Tibial nerve (tissue), 3 donors: Measurements from ENCODE around the gene TRABD2A.

Experiments
- CTCF ChIP-seq, 5 experiments: fragments of 200-600 bp in 3 of 5; fragments of 450-650 bp in 2 of 5; sonication (generic) in 3 of 5; IDR thresholded peaks; one replicate each; pipeline ENCODE4 v1.5.1; 2016 to 2019; ENCODE audit warnings: antibody characterized with exemption in 5 of 5, mild to moderate bottlenecking in 3 of 5, moderate library complexity in 2 of 5
- POLR2A ChIP-seq, 2 donors: fragments of 450-650 bp; IDR thresholded peaks; one replicate each; pipeline ENCODE4 v1.6.1; 2017; ENCODE audit warnings: antibody characterized with exemption in 2 of 2, mild to moderate bottlenecking in 2 of 2, moderate library complexity in 2 of 2

GRCh38 chr2:84919885-84920580, 39.1 kb upstream of the TRABD2A start:
- TF ChIP-seq CTCF (IDR thresholded peaks at IDR 0.05): no peak
- no peak for TF ChIP-seq POLR2A (IDR thresholded peaks at IDR 0.05)
